ENCODE data around the gene SEMA4D. TPM values are rescaled to one million over a fixed set of nuclear protein-coding genes. Genes with fewer than 3 reads are reported as not detected.
A peak's percentile ranks its signal among the peaks of the same experiment; 100 is the strongest.

The SEMA4D gene
- total RNA-seq, 3 donors from 2014 or later: 20.9 to 26.9 (median 23.1) TPM

DNA sequence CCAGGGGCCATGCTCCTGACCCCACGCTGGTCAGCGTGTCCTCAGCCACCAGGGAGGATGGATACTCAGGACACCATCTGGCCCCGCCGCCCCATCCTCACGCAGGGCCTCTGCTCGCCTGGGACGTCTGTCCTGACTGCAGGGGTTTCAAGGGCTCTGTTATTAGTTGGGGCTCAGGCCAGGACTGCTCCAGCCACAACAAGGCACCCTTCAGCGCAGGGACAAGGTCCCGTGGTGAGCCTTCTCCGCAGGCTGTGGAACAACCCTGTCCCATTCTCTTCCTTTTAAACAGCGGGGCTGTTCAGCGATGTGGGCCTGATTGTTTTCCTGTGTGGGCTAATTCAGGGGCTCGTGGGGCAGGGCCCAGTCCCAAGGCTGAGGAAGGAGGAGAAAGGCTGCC lies 61.6 kb downstream of the SEMA4D start:
- intact Hi-C loops (cut with DNase I, micrococcal nuclease): no loop called here
- H3K4me1 ChIP-seq (ENCODE audit: low read depth): peaks cover 62% of the 10 kb centered on the region
- DNase-seq: peak in 2 of 3 donors; percentile 35 to 60
- no peaks in the 10 kb centered on the region for H3K9me3 ChIP-seq
- H3K4me3 ChIP-seq: no peak overlapping the region
- TF ChIP-seq, protein P1, sequence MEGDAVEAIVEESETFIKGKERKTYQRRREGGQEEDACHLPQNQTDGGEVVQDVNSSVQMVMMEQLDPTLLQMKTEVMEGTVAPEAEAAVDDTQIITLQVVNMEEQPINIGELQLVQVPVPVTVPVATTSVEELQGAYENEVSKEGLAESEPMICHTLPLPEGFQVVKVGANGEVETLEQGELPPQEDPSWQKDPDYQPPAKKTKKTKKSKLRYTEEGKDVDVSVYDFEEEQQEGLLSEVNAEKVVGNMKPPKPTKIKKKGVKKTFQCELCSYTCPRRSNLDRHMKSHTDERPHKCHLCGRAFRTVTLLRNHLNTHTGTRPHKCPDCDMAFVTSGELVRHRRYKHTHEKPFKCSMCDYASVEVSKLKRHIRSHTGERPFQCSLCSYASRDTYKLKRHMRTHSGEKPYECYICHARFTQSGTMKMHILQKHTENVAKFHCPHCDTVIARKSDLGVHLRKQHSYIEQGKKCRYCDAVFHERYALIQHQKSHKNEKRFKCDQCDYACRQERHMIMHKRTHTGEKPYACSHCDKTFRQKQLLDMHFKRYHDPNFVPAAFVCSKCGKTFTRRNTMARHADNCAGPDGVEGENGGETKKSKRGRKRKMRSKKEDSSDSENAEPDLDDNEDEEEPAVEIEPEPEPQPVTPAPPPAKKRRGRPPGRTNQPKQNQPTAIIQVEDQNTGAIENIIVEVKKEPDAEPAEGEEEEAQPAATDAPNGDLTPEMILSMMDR (IDR thresholded peaks at IDR 0.05): no peak
- no peak for ATAC-seq
- H3K36me3 ChIP-seq (ENCODE audit: low read depth): no peaks in the 10 kb centered on the region

DNA sequence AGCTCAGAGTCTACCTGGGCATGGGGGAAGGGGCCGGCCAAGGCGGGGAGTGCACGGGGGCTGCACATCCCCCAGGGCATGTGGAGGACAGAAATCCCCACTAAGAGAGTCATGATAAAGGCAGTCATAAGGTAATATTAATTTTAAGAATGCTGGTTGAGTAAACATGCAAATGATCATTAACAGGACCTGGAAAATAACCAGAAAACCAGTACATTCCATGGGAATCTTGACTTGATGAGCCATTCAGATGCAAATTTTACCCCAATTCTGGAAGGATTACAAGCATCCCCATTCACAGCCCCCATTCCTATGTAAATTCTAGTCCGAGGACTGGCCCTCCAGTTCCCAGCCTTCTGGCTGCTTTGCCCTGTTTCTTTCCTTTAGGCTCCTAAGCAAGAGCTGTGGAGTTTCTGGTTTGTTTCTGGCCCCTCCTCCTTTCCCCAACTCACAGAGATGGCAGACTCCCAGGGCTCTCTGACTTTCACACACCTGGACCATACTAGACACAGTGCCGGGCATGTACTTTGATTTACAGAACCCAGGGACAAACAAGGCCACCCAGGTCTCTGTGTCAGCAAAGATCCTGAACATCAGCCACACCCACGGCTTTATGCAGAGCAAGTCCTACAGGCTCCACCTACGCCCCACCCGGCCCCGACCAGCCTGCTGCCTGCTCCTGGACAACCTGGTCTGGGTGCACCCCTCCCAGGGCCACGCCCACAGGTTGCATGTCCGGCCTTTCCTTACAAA lies 62.7 kb downstream of the SEMA4D start:
- ATAC-seq: peak; percentile 85
- H3K4me1 ChIP-seq (ENCODE audit: low read depth): peaks cover 63% of the 10 kb centered on the region
- H3K36me3 ChIP-seq (ENCODE audit: low read depth): no peaks in the 10 kb centered on the region
- peak; percentile 93 to 95 (median 95) for DNase-seq
- H3K9me3 ChIP-seq: no peaks in the 10 kb centered on the region
- TF ChIP-seq, protein P1 (IDR thresholded peaks at IDR 0.05): no peak
- intact Hi-C loops (cut with DNase I, micrococcal nuclease): no loop called here
- no peak overlapping the region for H3K4me3 ChIP-seq

DNA sequence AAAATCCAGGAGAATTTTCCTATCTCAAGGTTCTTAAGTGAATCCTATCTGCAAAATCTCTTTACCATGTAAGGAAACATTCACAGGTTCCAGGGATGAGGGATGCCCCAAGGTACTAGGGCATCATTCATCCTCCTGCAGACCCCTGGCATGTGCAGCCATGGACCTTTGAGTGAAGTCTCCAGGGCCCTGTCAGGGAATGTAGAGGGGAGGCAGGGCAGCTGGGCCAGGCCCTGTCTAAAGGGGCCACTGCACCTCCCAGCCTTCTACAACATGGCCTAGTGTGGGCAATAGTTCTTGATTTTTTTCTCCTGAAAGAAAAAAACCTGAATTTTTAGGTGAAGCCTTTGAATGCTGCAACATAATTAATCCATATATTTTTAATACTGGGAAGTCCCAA lies 63.3 kb downstream of the SEMA4D start:
- ATAC-seq: no peak
- DNase-seq: peak in 1 of 3 donors; percentile 22
- H3K36me3 ChIP-seq (ENCODE audit: low read depth): no peaks in the 10 kb centered on the region
- TF ChIP-seq, protein P1 (IDR thresholded peaks at IDR 0.05): no peak
- H3K4me3 ChIP-seq: no peak overlapping the region
- H3K4me1 ChIP-seq (ENCODE audit: low read depth): peaks cover 63% of the 10 kb centered on the region
- H3K9me3 ChIP-seq: no peaks in the 10 kb centered on the region
- intact Hi-C loops (cut with DNase I, micrococcal nuclease): no loop called here

DNA sequence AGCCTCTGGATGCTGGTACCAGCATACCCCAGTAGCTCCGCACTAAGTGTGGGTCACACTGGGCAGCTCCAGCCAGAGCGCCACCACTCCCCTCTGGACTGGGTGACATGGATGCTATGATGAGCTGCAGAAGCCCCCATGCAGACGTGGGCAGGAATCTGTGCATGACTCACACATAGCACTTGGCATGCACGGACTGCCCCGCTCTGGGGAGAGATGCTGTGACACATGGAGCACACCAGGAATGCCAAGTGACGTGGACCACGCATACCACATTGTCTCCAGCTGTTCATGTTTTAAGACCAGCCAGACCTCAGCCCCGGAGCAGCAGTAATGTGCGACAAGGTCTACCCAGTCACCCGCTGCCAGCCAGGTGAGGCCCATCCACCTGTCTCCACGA lies 64.1 kb downstream of the SEMA4D start:
- Histone ChIP-seq H3K9me3 (no peaks in the 10 kb centered on the region), H3K4me3 (no peak overlapping the region), H3K36me3 (ENCODE audit: low read depth) (no peaks in the 10 kb centered on the region), H3K4me1 (ENCODE audit: low read depth) (peaks cover 67% of the 10 kb centered on the region)
- peak in 2 of 3 donors; percentile 35 to 46 for DNase-seq
- TF ChIP-seq, protein P1 (IDR thresholded peaks at IDR 0.05): no peak
- ATAC-seq: no peak
- intact Hi-C loops (cut with DNase I, micrococcal nuclease): no loop called here

DNA sequence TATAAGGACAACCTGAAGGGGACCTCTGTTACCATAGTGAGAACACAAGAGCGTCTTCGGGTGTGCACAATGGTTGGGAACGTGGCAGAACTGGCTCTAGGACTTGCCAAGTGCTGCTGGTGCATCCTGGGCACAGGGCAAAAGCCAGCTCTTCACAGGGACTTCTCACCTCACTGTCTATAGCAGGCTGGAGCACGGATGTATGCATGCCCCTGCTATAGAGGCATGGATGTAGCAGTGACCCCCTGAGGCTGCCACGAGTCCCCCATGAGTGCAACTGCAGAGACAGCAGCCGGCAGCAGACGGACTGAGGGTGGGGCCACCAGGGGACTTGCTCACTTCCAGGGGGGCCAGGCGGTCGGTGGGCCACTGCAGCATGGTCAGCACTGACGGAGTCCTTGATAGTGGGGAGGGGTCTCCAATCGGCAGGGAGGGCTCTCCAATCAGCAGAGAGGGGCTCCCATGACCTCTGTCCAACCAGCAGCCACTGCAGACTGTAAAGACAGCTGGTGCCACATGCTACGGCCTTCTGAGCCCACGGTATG lies 64.9 kb downstream of the SEMA4D start:
- H3K4me3 ChIP-seq: no peak overlapping the region
- intact Hi-C loops (cut with DNase I, micrococcal nuclease): no loop called here
- ATAC-seq (no peak), DNase-seq (peak in 2 of 3 donors; percentile 24 to 48)
- TF ChIP-seq, protein P1 (IDR thresholded peaks at IDR 0.05): no peak
- H3K4me1 ChIP-seq (ENCODE audit: low read depth): peaks cover 67% of the 10 kb centered on the region
- H3K36me3 ChIP-seq (ENCODE audit: low read depth): no peaks in the 10 kb centered on the region
- H3K9me3 ChIP-seq: no peaks in the 10 kb centered on the region

All from mucosa of descending colon (tissue), 3 donors.